GM21529 (cell line): ENCODE data around the gene VHLL.

Experiments used
- ATAC-seq: cut with Tn5 transposase; IDR thresholded peaks from one replicate; pipeline ENCODE4 v1.9.1; 2021; ENCODE audit not compliant: unreplicated experiment

Gene VHLL

DNA sequence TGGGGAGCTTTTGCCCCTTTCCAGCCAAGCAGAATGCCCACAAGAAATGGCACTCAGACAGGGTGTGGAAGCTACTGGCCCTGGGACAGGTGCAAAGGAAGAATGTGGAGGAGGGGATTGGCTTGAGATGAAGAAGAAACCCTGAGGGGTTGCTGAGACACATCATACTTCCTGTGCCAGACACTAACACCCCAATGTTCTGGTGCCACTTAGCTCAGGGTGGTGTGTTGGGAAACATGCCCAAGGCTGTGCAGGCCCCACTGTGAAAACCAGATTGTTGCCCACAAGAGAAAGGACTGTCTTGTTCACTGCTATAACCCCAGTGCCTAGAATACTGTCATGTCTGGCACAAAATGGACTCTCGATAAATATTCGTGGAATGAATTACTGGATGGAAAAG is 41.4 kb downstream of the VHLL start:
- no peak for ATAC-seq

DNA sequence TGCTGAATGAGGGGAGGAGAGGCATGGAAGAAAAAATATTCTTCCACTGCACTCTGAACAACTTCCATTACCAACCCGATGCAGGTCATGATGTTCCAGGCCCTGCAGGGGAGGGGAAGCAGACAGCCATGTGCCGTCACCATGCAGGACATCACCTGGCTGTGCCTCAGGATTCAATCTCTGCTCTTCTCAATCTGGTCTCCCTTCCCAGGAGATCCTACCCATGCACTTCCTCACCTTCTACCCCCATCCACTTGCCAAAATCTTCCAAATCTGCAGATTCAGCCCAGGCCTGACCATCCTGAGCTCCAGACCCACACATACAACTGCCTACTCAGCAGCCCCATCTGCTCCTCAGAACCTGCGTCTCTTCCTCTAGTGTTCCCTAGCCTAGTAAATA is 45.5 kb downstream of the VHLL start:
- ATAC-seq, result no peak

DNA sequence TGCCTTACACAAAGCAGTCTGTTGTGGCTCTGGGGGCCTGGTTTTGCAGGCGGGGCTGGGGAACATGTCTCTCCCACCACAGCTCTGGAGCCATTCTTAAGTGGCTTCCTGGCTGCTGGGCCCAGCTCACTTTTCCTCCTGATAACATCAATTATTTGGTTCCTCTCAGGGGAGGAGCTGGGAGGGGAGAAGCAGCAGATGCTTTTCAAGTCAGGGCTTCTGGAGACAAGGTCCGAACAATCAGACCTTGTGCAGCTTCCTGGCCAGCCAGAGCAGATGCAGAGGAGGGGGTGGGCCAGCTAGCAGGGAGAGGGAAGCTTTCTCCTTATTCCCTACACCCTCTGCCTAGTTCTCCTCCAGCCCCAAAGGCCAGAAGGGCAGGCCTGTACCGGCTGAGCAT is 47.6 kb downstream of the VHLL start:
- ATAC-seq, result no peak

DNA sequence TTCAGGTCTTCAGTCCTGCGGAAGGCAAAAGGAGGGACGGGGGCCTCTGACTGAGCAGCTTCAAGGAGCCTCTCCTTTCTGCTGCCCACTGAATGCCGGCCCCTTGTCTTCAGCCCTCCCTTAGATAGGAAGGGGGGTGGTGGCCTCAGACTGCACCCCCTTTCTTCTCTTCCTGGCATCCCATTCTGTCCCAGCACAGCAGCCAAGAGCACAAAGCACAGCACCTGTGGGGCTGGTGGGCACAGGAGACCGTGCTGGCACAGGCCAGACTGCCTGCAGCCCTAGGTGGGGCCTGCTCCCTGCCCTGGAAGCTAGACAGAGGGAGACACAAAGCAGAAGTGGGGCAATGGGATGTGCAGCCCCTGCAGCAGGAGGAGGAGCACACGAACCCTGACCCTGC is 49.5 kb downstream of the VHLL start:
- ATAC-seq, result no peak
